ENCODE measurements around the gene VPS37B.
"Not testable (repeated sequence)": the region's sequence is repeated elsewhere in the genome, so short reads cannot be mapped to it uniquely, and the experiment has no call there.

The VPS37B gene

GRCh38 chr12:122895704-122896636 is at the start of gene VPS37B:
TSS of gene VPS37B (minus strand) at chr12:122896124. CDS start at chr12:122896062, 62 bp downstream.
- Histone ChIP-seq H3K4me1 (peaks cover 33% of the 10 kb centered on the region), H3K9me3 (ENCODE audit: control insufficient read depth, low read length) (no peaks in the 10 kb centered on the region), H3K9ac (peak within 1 kb of the TSS; percentile 97), H3K27ac (peak within 1 kb of the TSS; percentile 74), H3K4me2 (ENCODE audit: low read length) (peak within 1 kb of the TSS; percentile 99), H3K4me3 (ENCODE audit: low read depth, low read length) (peak within 1 kb of the TSS; percentile 87), H2AFZ (peak within 1 kb of the TSS; percentile 94), H3K27me3 (ENCODE audit: control insufficient read depth, insufficient read depth, low read length) (no peaks in the 10 kb centered on the region), H3K36me3 (ENCODE audit: control insufficient read depth, insufficient read depth, low read length) (no peaks in the 10 kb centered on the region), H3K79me2 (peaks cover 25% of the 10 kb centered on the region)
- peak; percentile 7 for TF ChIP-seq CTCF (IDR thresholded peaks at IDR 0.05)

GRCh38 chr12:122944605-122945592 is 49.0 kb upstream of the VPS37B start:
- Histone ChIP-seq H3K79me2 (no peaks in the 10 kb centered on the region), H3K36me3 (ENCODE audit: control insufficient read depth, insufficient read depth, low read length) (no peaks in the 10 kb centered on the region), H3K4me2 (ENCODE audit: low read length) (no peak overlapping the region), H2AFZ (no peak overlapping the region), H3K9me3 (ENCODE audit: control insufficient read depth, low read length) (no peaks in the 10 kb centered on the region), H3K27me3 (ENCODE audit: control insufficient read depth, insufficient read depth, low read length) (no peaks in the 10 kb centered on the region), H3K4me1 (no peaks in the 10 kb centered on the region), H3K4me3 (ENCODE audit: low read depth, low read length) (no peak overlapping the region), H3K27ac (no peak overlapping the region), H3K9ac (no peak overlapping the region)
- no peak for TF ChIP-seq CTCF (IDR thresholded peaks at IDR 0.05)

GRCh38 chr12:122943196-122943595 is 47.3 kb upstream of the VPS37B start:
- Histone ChIP-seq H3K27me3 (ENCODE audit: control insufficient read depth, insufficient read depth, low read length) (no peaks in the 10 kb centered on the region), H3K4me1 (no peaks in the 10 kb centered on the region), H3K9ac (no peak overlapping the region), H3K36me3 (ENCODE audit: control insufficient read depth, insufficient read depth, low read length) (no peaks in the 10 kb centered on the region), H3K4me2 (ENCODE audit: low read length) (no peak overlapping the region), H2AFZ (no peak overlapping the region), H3K27ac (peak overlapping the region; percentile 47), H3K79me2 (no peaks in the 10 kb centered on the region), H3K4me3 (ENCODE audit: low read depth, low read length) (no peak overlapping the region), H3K9me3 (ENCODE audit: control insufficient read depth, low read length) (no peaks in the 10 kb centered on the region)
- no peak for TF ChIP-seq CTCF (IDR thresholded peaks at IDR 0.05)

GRCh38 chr12:122942637-122943036 is 46.7 kb upstream of the VPS37B start:
- Histone ChIP-seq H3K79me2 (no peaks in the 10 kb centered on the region), H3K4me2 (ENCODE audit: low read length) (no peak overlapping the region), H3K9ac (no peak overlapping the region), H3K27ac (no peak overlapping the region), H3K9me3 (ENCODE audit: control insufficient read depth, low read length) (no peaks in the 10 kb centered on the region), H3K36me3 (ENCODE audit: control insufficient read depth, insufficient read depth, low read length) (no peaks in the 10 kb centered on the region), H2AFZ (no peak overlapping the region), H3K4me3 (ENCODE audit: low read depth, low read length) (no peak overlapping the region), H3K4me1 (no peaks in the 10 kb centered on the region), H3K27me3 (ENCODE audit: control insufficient read depth, insufficient read depth, low read length) (no peaks in the 10 kb centered on the region)
- TF ChIP-seq CTCF (IDR thresholded peaks at IDR 0.05), result no peak

- H3K4me2 ChIP-seq (ENCODE audit: low read length); H3K27ac ChIP-seq; H2AFZ ChIP-seq; H3K79me2 ChIP-seq; H3K4me1 ChIP-seq; H3K27me3 ChIP-seq (ENCODE audit: control insufficient read depth, insufficient read depth, low read length); H3K9ac ChIP-seq; H3K4me3 ChIP-seq (ENCODE audit: low read depth, low read length); H3K36me3 ChIP-seq (ENCODE audit: control insufficient read depth, insufficient read depth, low read length); H3K9me3 ChIP-seq (ENCODE audit: control insufficient read depth, low read length): not testable (repeated sequence)
Observed at GRCh38 chr12:122941351-122941750, 45.4 kb upstream of the VPS37B start.

All from parathyroid adenoma (tissue), 2 donors.